Choroid plexus epithelial cell (primary cell): ENCODE measurements around the gene ESPNL.
A peak's percentile ranks its signal among the peaks of the same experiment; 100 is the strongest.
"Not testable (repeated sequence)": the region's sequence is repeated elsewhere in the genome, so short reads cannot be mapped to it uniquely, and the experiment has no call there.

Experiments used
- DNase-seq: peaks from one replicate; pipeline ENCODE4 v3.0.0-alpha.2; 2010; ENCODE audit warnings: low read depth
- H3K4me3 ChIP-seq: 2 replicates; pipeline ENCODE4 v1.5.1; 2011; ENCODE audit warnings: low read depth, mild to moderate bottlenecking, control low read depth, low read length, moderate library complexity
- TF ChIP-seq, protein P1 (sequence below): conservative IDR thresholded peaks from 2 replicates; pipeline ENCODE4 v1.5.1; 2011; ENCODE audit warnings: low read depth, mild to moderate bottlenecking, control low read depth, inconsistent platforms, low read length, moderate library complexity

Gene ESPNL

GRCh38 chr2:238060542-238061314 lies 39.4 kb upstream of the ESPNL start, which contains the start of gene SCLY:
Gene SCLY (plus strand): TSS chr2:238061001. CDS start chr2:238061055, 54 bp downstream.
- DNase-seq, result peak; percentile 98
- H3K4me3 ChIP-seq, result peak within 1 kb of the TSS; percentile 88
- TF ChIP-seq, protein P1, sequence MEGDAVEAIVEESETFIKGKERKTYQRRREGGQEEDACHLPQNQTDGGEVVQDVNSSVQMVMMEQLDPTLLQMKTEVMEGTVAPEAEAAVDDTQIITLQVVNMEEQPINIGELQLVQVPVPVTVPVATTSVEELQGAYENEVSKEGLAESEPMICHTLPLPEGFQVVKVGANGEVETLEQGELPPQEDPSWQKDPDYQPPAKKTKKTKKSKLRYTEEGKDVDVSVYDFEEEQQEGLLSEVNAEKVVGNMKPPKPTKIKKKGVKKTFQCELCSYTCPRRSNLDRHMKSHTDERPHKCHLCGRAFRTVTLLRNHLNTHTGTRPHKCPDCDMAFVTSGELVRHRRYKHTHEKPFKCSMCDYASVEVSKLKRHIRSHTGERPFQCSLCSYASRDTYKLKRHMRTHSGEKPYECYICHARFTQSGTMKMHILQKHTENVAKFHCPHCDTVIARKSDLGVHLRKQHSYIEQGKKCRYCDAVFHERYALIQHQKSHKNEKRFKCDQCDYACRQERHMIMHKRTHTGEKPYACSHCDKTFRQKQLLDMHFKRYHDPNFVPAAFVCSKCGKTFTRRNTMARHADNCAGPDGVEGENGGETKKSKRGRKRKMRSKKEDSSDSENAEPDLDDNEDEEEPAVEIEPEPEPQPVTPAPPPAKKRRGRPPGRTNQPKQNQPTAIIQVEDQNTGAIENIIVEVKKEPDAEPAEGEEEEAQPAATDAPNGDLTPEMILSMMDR, result no peak

GRCh38 chr2:238061315-238062202 lies 38.6 kb upstream of the ESPNL start:
- peak overlapping the region; percentile 88 for H3K4me3 ChIP-seq
- TF ChIP-seq, protein P1, result no peak
- DNase-seq, result peak; percentile 47

DNA sequence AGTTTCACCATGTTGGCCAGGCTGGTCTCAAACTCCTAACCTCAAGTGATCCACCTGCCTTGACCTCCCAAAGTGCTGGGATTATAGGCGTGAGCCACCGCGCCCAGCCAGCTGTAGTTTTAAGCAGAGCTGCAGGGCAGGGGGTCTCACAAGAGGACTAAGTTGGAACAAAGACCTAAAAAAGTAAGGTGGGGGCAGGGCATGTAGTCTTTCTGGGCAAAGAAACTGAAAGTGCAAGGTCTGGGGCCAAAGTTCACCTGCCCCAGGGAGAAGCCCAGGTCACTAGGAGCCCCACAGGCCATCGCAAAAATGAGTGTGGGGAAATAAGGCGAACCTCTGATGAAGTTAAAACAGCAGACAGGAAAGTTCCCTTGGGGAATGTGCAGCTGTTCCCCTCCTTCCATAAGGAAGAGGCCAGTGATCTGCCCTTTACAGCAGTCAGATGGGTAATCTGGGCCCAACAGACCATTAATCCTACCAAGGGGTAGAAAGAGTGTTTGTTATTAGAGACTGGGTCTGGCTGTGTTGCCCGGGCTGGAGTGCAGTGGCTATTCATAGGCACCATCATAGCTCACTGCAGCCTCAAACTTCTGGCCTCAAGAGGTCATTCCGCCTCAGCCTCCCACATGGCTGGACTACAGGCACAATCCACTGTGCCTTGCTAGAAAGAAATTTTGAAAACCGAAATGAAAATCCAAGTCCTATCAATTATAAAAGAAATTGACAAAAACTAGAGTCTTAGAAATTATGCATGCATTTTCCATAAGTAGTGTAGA lies 36.5 kb upstream of the ESPNL start:
- no peak overlapping the region for H3K4me3 ChIP-seq
- DNase-seq, result no peak
- TF ChIP-seq, protein P1, result no peak

GRCh38 chr2:238064376-238064775 lies 35.8 kb upstream of the ESPNL start:
- DNase-seq, result no peak
- TF ChIP-seq, protein P1, result no peak
- H3K4me3 ChIP-seq, result no peak overlapping the region

DNA sequence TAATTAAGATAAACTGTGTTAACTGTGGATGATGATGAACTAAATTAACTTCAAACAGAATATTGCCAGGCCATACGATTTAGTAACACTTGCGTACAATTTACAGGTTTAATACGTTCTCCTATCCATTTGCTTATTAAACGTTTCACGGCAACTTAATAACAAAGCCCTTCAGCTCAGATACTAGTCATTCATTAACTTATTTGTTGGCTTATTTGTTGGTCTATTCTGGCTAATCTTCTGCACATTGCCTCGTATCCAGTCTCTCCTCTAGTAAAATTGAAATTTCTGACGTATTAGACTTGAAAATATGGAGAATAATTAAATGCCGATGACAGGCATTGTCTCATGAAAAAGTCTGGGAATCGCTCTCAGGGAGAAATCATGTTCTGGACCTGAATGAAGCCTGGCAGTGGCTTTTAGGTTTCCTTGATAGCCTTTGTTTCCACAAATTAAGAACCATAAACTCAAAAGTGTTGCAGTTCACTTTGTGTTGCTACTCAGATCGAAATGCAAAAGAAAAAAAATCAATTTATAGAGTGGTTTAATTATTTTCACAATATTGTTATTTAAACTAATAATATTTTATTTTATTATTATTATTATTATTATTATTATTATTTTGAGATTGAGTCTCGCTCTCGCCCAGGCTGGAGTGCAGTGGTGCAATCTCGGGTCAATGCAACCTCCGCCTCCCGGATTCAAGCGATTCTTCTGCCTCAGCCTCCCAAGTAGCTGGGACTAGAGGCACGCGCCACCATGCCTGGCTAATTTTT lies 34.9 kb upstream of the ESPNL start:
- TF ChIP-seq, protein P1, result no peak
- no peak overlapping the region for H3K4me3 ChIP-seq
- no peak for DNase-seq

DNA sequence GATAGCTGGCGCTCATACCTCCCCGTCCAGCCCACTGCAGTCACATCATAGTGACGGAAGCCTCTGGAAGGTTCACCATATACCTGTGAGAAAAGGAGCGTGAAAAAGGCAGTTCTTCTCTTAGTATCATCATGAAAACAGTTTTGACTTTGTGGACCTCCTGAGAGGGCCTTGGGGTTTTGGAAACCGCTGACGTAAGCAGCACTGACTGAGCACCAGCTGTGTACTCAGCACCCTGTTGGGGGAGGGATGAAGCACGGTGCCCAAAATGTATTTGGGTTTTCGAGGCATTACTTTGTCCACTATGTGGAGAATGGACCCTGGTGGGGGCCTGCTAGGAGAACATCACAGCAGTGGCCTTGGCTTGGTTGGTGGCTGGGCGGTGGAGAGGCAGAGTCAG lies 33.9 kb upstream of the ESPNL start:
- no peak for DNase-seq
- H3K4me3 ChIP-seq, result no peak overlapping the region
- TF ChIP-seq, protein P1, result no peak

DNA sequence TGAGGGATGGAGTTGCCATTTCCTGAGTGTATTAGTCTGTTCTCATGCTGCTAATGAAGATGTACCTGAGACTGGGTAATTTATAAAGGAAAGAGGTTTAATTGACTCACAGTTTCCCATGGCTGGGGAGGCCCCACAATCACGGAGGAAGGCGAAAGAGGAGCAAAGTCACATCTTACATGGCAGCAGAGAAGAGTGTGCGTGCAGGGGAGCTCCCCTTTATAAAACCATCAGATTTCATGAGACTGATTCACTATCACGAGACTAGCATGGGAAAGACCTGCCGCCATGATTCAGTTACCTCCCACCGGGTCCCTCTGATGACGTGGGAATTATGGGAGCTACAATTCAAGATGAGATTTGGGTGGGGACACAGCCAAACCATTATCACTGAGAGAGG lies 33.4 kb upstream of the ESPNL start:
- DNase-seq, result not testable (repeated sequence)

More for the DNA sequence above, 33.4 kb upstream of the ESPNL start:
- H3K4me3 ChIP-seq, result not testable (repeated sequence)
